ENCODE data around the gene SLC38A1. TPM values are rescaled to one million over a fixed set of nuclear protein-coding genes. Genes with fewer than 3 reads are reported as not detected.

The SLC38A1 gene
- total and polyA plus RNA-seq, 7 donors: 8.4 to 209 (median 149) TPM

- WGBS, 2 donors: 89 to 94% methylated on average over 15 of the region's 15 CpGs
- no peak for DNase-seq
- no peak overlapping the region for H3K4me3 ChIP-seq
- no peak overlapping the region for H3K27ac ChIP-seq
- H3K9me3 ChIP-seq: no peaks in the 10 kb centered on the region
- intact Hi-C loops (cut with DNase I): no loop called here
- TF ChIP-seq CTCF (IDR thresholded peaks at IDR 0.05): no peak
- no peak for TF ChIP-seq POLR2AphosphoS5 (IDR thresholded peaks at IDR 0.05)
- no peak for TF ChIP-seq POLR2A (IDR thresholded peaks at IDR 0.05)
- TF ChIP-seq EP300 (IDR thresholded peaks at IDR 0.05): no peak
- H3K36me3 ChIP-seq: no peaks in the 10 kb centered on the region
- H3K27me3 ChIP-seq: no peaks in the 10 kb centered on the region
- peaks cover 0 to 16% (median 6%) of the 10 kb centered on the region in 4 donors for H3K4me1 ChIP-seq
Measured at GRCh38 chr12:46246021-46246700, 22.7 kb downstream of the SLC38A1 start.

GRCh38 chr12:46244997-46245396 lies 23.8 kb downstream of the SLC38A1 start:
- no peaks in the 10 kb centered on the region for H3K27me3 ChIP-seq
- H3K4me1 ChIP-seq: peaks cover 0 to 16% (median 6%) of the 10 kb centered on the region in 4 donors
- H3K36me3 ChIP-seq: peaks cover 0 to 4% (median 1%) of the 10 kb centered on the region in 4 donors
- H3K4me3 ChIP-seq: no peak overlapping the region
- no peaks in the 10 kb centered on the region for H3K9me3 ChIP-seq
- no peak for TF ChIP-seq CTCF (IDR thresholded peaks at IDR 0.05)
- no peak for TF ChIP-seq EP300 (IDR thresholded peaks at IDR 0.05)
- no peak for TF ChIP-seq POLR2A (IDR thresholded peaks at IDR 0.05)
- no peak for TF ChIP-seq POLR2AphosphoS5 (IDR thresholded peaks at IDR 0.05)
- H3K27ac ChIP-seq: no peak overlapping the region
- intact Hi-C loops (cut with DNase I): no loop called here
- no peak for DNase-seq

GRCh38 chr12:46244273-46244915 lies 24.4 kb downstream of the SLC38A1 start:
- no peak overlapping the region for H3K27ac ChIP-seq
- H3K27me3 ChIP-seq: no peaks in the 10 kb centered on the region
- no peaks in the 10 kb centered on the region for H3K9me3 ChIP-seq
- H3K36me3 ChIP-seq: peaks cover 0 to 10% (median 2%) of the 10 kb centered on the region in 4 donors
- DNase-seq: no peak
- peaks cover 0 to 13% (median 6%) of the 10 kb centered on the region in 4 donors for H3K4me1 ChIP-seq
- 93 to 99% methylated on average over 1 of the region's 1 CpG for WGBS, 2 donors
- TF ChIP-seq POLR2AphosphoS5 (IDR thresholded peaks at IDR 0.05) (no peak), CTCF (IDR thresholded peaks at IDR 0.05) (no peak), EP300 (IDR thresholded peaks at IDR 0.05) (no peak), POLR2A (IDR thresholded peaks at IDR 0.05) (no peak)
- no peak overlapping the region for H3K4me3 ChIP-seq
- intact Hi-C loops (cut with DNase I): no loop called here

- Histone ChIP-seq H3K9me3 (no peaks in the 10 kb centered on the region), H3K36me3 (peaks cover 0 to 20% (median 6%) of the 10 kb centered on the region in 4 donors), H3K4me1 (peaks cover 0 to 13% (median 6%) of the 10 kb centered on the region in 4 donors), H3K4me3 (no peak overlapping the region), H3K27ac (no peak overlapping the region), H3K27me3 (no peaks in the 10 kb centered on the region)
- no peak for DNase-seq
- intact Hi-C loops (cut with DNase I): no loop called here
- TF ChIP-seq POLR2AphosphoS5 (IDR thresholded peaks at IDR 0.05) (no peak), EP300 (IDR thresholded peaks at IDR 0.05) (no peak), POLR2A (IDR thresholded peaks at IDR 0.05) (no peak), CTCF (IDR thresholded peaks at IDR 0.05) (no peak)
- 86 to 87% methylated on average over 2 of the region's 2 CpGs for WGBS, 2 donors
Measured at GRCh38 chr12:46242569-46242968, 26.3 kb downstream of the SLC38A1 start.

Measured in sigmoid colon (tissue), 7 donors.